Mesendoderm (in vitro differentiated cells): ENCODE results near the gene LSR.
A peak's percentile ranks its signal among the peaks of the same experiment; 100 is the strongest.

Experiments used
- DNase-seq: peaks from one replicate; pipeline ENCODE4 v3.0.0; 2013
- H2AK5ac ChIP-seq: 2 replicates; pipeline ENCODE4 v1.6.1; 2013; ENCODE audit warnings: low read length, inconsistent platforms
- H2BK120ac ChIP-seq: 2 replicates; pipeline ENCODE4 v1.6.1; 2013; ENCODE audit warnings: low read depth, mild to moderate bottlenecking, low read length, moderate library complexity, mixed read lengths
- H2BK15ac ChIP-seq: replicated peaks from 2 replicates; pipeline ENCODE4 v1.6.1; 2013; ENCODE audit warnings: low read depth, mild to moderate bottlenecking, moderate library complexity
- H2BK5ac ChIP-seq: 2 replicates; pipeline ENCODE4 v1.6.1; 2013; ENCODE audit warnings: low read length, inconsistent platforms
- H3K18ac ChIP-seq: 2 replicates; pipeline ENCODE4 v1.6.1; 2013; ENCODE audit warnings: mild to moderate bottlenecking, low read length, mixed read lengths
- H3K23ac ChIP-seq: one replicate; pipeline ENCODE4 v1.6.1; 2013; ENCODE audit warnings: low read length
- H3K27ac ChIP-seq: 2 replicates; pipeline ENCODE4 v1.5.1; 2013; ENCODE audit warnings: low read depth, mild to moderate bottlenecking, inconsistent platforms, low read length, moderate library complexity
- H3K27me3 ChIP-seq: 2 replicates; pipeline ENCODE4 v1.6.1; 2013; ENCODE audit warnings: low read length, control low read depth, mild to moderate bottlenecking, inconsistent platforms; ENCODE audit not compliant: insufficient read depth, poor library complexity
- H3K36me3 ChIP-seq: 2 replicates; pipeline ENCODE4 v1.6.1; 2013; ENCODE audit warnings: low read length, inconsistent platforms; ENCODE audit not compliant: control insufficient read depth, insufficient read depth
- H3K4ac ChIP-seq: one replicate; pipeline ENCODE4 v1.6.1; 2013; ENCODE audit warnings: low read depth, mild to moderate bottlenecking, low read length, moderate library complexity
- H3K4me1 ChIP-seq: 2 replicates; pipeline ENCODE4 v1.6.1; 2013; ENCODE audit warnings: low read depth, low read length, inconsistent platforms; ENCODE audit not compliant: control insufficient read depth
- H3K4me2 ChIP-seq: 2 replicates; pipeline ENCODE4 v1.6.1; 2013; ENCODE audit warnings: low read length
- H3K4me3 ChIP-seq: 2 replicates; pipeline ENCODE4 v1.5.1; 2013; ENCODE audit warnings: mild to moderate bottlenecking, low read length
- H3K56ac ChIP-seq: one replicate; pipeline ENCODE4 v1.6.1; 2013; ENCODE audit warnings: low read length
- H3K79me1 ChIP-seq: 2 replicates; pipeline ENCODE4 v1.6.1; 2013; ENCODE audit warnings: low read length, inconsistent platforms
- H3K79me2 ChIP-seq: 2 replicates; pipeline ENCODE4 v1.6.1; 2013; ENCODE audit warnings: mild to moderate bottlenecking, low read length; ENCODE audit not compliant: control insufficient read depth, insufficient read depth
- H3K9ac ChIP-seq: 2 replicates; pipeline ENCODE4 v1.6.1; 2013; ENCODE audit warnings: low read length, inconsistent platforms
- H4K5ac ChIP-seq: one replicate; pipeline ENCODE4 v1.6.1; 2013; ENCODE audit warnings: low read length
- H4K8ac ChIP-seq: one replicate; pipeline ENCODE4 v1.6.1; 2013; ENCODE audit warnings: low read depth, mild to moderate bottlenecking, control low read depth, low read length, moderate library complexity
- WGBS: extraction: QIAGEN DNeasy Blood & Tissue Kit; methylation state at CpG from one replicate; pipeline ENCODE4 v1.1.7; 2013; ENCODE audit warnings: low lambda C conversion rate, missing lambda C conversion rate; ENCODE audit not compliant: insufficient coverage; ENCODE audit errors: extremely low coverage; 5-methylcytosine and 5-hydroxymethylcytosine counted together

The LSR gene

DNA sequence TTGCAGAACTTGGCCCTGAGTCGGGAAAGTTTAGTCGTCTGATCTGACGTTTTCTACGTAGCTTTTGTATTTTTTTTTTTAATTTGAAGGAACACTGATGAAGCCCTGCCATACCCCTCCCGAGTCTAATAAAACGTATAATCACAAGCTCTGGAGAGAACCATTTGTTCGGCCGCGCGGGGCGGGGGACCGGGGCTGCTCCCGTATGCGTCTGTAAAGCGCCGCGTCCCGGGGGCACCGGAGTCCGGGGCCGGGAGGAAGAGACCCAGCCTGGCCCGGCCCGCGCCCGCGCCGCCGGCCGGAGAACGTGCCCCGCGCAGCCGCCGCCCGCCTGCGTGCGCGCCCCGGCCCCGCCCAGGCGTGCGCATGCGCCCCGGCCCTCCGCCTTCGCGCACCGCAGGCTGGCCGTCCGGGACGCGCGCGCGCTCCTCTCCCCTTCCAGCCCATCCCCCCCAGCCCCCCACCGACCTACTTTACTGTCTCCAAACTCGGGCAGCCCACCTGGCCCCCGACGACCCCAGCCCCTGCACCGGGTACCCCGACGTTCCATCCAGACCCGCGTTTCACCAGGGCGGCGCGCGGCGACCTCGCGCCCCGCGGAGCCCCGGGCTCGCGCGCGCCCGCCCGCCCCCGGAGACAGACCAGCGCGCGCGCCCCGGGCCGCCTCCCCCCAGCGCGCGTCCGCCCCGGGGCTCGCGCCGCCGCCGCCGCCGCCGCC lies 19.2 kb downstream of the LSR start:
- Histone ChIP-seq H2BK120ac (no peak overlapping the region), H4K5ac (no peak overlapping the region), H3K79me1 (peaks cover 11% of the 10 kb centered on the region), H2AK5ac (no peak overlapping the region), H3K18ac (peak overlapping the region; percentile 77), H3K27ac (peak overlapping the region; percentile 95), H4K8ac (no peak overlapping the region), H3K4me2 (peak overlapping the region; percentile 67), H2BK15ac (no peak overlapping the region), H3K23ac (no peak overlapping the region), H3K4me3 (peak overlapping the region; percentile 55), H3K27me3 (no peaks in the 10 kb centered on the region), H3K4me1 (peaks cover 2% of the 10 kb centered on the region), H2BK5ac (no peak overlapping the region), H3K36me3 (peaks cover 18% of the 10 kb centered on the region), H3K9ac (peak overlapping the region; percentile 89), H3K79me2 (peaks cover 3% of the 10 kb centered on the region), H3K56ac (peak overlapping the region; percentile 95), H3K4ac (peak overlapping the region; percentile 84)
- WGBS: no CpG with 5 or more reads among the region's 100 CpGs
- DNase-seq: peak; percentile 68

DNA sequence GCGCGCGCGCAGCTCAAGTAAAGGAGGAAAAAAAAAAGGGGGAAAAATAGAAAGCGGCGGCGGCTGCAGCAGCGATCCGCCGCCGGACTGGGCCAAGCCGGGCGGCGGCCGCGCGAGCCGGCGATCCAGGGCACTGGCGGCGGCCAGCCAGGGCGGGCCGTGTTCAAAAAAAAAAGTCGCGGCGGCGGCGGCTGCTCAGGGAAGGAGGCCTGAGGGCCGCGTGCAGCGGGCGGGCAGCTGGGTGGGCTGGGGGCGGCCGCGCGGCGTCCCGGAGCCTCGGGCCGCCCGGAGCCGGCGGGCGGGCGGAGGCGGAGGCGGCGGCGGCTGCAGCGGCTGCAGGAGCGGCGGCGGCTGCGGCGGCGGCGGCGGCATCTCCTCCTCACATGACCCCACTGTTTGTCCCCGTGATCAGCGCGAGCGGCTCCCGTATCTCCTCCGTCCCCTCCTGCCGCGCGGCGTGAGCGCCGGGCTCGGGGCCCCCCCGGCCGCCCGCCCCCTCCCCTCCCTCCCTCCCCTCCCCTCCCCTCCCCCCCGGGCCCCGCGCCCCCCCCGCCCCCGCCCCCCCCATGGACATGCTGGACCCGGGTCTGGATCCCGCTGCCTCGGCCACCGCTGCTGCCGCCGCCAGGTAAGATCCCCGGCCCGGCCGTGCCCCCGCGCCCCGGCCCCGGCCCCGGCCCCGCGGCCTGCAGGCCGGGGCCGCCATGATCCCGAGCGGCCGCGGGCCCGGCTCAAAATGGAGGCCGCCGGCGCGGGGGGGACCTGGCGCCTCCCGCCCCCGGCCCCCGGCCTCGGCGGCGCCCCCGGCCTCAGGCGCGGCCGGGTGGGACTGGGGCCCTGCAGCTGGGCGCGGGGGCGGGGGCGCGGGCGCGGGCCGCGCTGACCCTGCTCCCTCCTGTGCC lies 20.0 kb downstream of the LSR start, which contains the start of gene USF2:
Gene USF2 (plus strand): TSS at position 427 of the 902 bp plus-strand sequence. CDS start 140 bp downstream, at position 567.
- Histone ChIP-seq H4K5ac (no peak within 1 kb of the TSS), H3K9ac (peak within 1 kb of the TSS; percentile 89), H3K36me3 (peaks cover 20% of the 10 kb centered on the region), H3K4me3 (peak within 1 kb of the TSS; percentile 55), H2BK120ac (peak within 1 kb of the TSS; percentile 88), H3K56ac (peak within 1 kb of the TSS; percentile 95), H3K4ac (peak within 1 kb of the TSS; percentile 90), H2BK15ac (no peak within 1 kb of the TSS), H4K8ac (peak within 1 kb of the TSS; percentile 90), H3K23ac (no peak within 1 kb of the TSS), H3K4me1 (peaks cover 2% of the 10 kb centered on the region), H2AK5ac (no peak within 1 kb of the TSS), H3K79me1 (peaks cover 11% of the 10 kb centered on the region), H3K27ac (peak within 1 kb of the TSS; percentile 95), H3K79me2 (peaks cover 3% of the 10 kb centered on the region), H3K4me2 (peak within 1 kb of the TSS; percentile 80), H2BK5ac (no peak within 1 kb of the TSS), H3K27me3 (no peaks in the 10 kb centered on the region), H3K18ac (peak within 1 kb of the TSS; percentile 97)
- no CpG with 5 or more reads among the region's 126 CpGs for WGBS
- DNase-seq: peak; percentile 81

DNA sequence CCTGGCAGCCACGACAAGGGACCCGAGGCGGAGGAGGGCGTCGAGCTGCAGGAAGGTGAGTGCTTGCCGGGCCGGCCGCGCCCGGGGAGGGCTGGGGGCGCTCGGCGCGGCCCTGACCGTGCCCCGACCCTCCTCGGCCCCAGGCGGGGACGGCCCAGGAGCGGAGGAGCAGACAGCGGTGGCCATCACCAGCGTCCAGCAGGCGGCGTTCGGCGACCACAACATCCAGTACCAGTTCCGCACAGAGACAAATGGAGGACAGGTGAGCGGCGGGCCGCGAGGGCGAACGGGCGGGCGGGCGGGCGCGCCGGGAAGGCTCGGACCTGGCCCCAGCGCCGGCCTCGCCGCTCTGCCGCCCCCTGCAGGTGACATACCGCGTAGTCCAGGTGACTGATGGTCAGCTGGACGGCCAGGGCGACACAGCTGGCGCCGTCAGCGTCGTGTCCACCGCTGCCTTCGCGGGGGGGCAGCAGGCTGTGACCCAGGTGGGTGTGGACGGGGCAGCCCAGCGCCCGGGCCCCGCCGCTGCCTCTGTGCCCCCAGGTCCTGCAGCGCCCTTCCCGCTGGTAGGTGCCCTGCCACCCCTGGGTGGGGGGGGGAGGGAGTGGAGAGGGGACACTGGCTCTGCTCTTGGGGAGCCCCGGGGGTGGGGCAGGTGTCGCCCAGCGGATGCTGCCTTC lies 20.8 kb downstream of the LSR start:
- Histone ChIP-seq H3K4me2 (peak overlapping the region; percentile 80), H3K4ac (peak overlapping the region; percentile 89), H4K5ac (no peak overlapping the region), H3K9ac (peak overlapping the region; percentile 84), H3K4me1 (peaks cover 2% of the 10 kb centered on the region), H3K36me3 (peaks cover 15% of the 10 kb centered on the region), H3K18ac (peak overlapping the region; percentile 88), H3K4me3 (peak overlapping the region; percentile 54), H3K23ac (peak overlapping the region; percentile 89), H3K56ac (peak overlapping the region; percentile 92), H2BK15ac (no peak overlapping the region), H4K8ac (no peak overlapping the region), H3K27me3 (no peaks in the 10 kb centered on the region), H2BK120ac (peak overlapping the region; percentile 88), H2AK5ac (no peak overlapping the region), H2BK5ac (no peak overlapping the region), H3K79me2 (peaks cover 3% of the 10 kb centered on the region), H3K27ac (peak overlapping the region; percentile 91), H3K79me1 (peaks cover 11% of the 10 kb centered on the region)
- WGBS: no CpG with 5 or more reads among the region's 66 CpGs
- DNase-seq: peak; percentile 93

DNA sequence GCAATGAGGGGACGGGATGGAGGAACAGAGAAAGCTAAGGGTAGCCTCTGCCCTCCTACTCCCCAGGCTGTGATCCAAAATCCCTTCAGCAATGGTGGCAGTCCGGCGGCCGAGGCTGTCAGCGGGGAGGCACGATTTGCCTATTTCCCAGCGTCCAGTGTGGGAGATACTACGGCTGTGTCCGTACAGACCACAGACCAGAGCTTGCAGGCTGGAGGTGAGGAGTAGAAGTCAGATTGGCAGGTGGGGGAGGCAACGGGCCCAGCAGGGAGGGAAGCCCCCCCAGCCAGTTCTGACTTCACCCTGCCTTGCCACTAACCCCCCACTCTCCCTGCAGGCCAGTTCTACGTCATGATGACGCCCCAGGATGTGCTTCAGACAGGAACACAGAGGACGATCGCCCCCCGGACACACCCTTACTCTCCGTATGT lies 21.6 kb downstream of the LSR start:
- H3K56ac ChIP-seq: peak overlapping the region; percentile 80
- no peak overlapping the region for H2BK5ac ChIP-seq
- no peak for DNase-seq
- H3K27me3 ChIP-seq: no peaks in the 10 kb centered on the region
- peak overlapping the region; percentile 80 for H3K4me2 ChIP-seq
- no peak overlapping the region for H3K23ac ChIP-seq
- peaks cover 11% of the 10 kb centered on the region for H3K79me1 ChIP-seq
- H2BK15ac ChIP-seq: no peak overlapping the region
- H3K79me2 ChIP-seq: peaks cover 3% of the 10 kb centered on the region
- H3K4ac ChIP-seq: no peak overlapping the region
- H4K8ac ChIP-seq: no peak overlapping the region
- no CpG with 5 or more reads among the region's 16 CpGs for WGBS
- H3K27ac ChIP-seq: no peak overlapping the region
- peaks cover 2% of the 10 kb centered on the region for H3K4me1 ChIP-seq
- peak overlapping the region; percentile 61 for H3K9ac ChIP-seq
- no peak overlapping the region for H3K4me3 ChIP-seq
- no peak overlapping the region for H2BK120ac ChIP-seq
- H2AK5ac ChIP-seq: no peak overlapping the region
- H3K36me3 ChIP-seq: peaks cover 11% of the 10 kb centered on the region
- no peak overlapping the region for H3K18ac ChIP-seq
- no peak overlapping the region for H4K5ac ChIP-seq

- Histone ChIP-seq H3K27me3 (no peaks in the 10 kb centered on the region), H3K4me2 (no peak overlapping the region), H4K5ac (no peak overlapping the region), H3K4me3 (no peak overlapping the region), H2BK15ac (no peak overlapping the region), H4K8ac (no peak overlapping the region), H3K79me1 (peaks cover 9% of the 10 kb centered on the region), H3K56ac (no peak overlapping the region), H2BK120ac (no peak overlapping the region), H2BK5ac (no peak overlapping the region), H3K36me3 (peaks cover 9% of the 10 kb centered on the region), H3K4me1 (peaks cover 2% of the 10 kb centered on the region), H3K23ac (no peak overlapping the region), H3K9ac (no peak overlapping the region), H3K79me2 (peaks cover 3% of the 10 kb centered on the region), H2AK5ac (no peak overlapping the region), H3K27ac (no peak overlapping the region), H3K18ac (no peak overlapping the region), H3K4ac (no peak overlapping the region)
- no CpG with 5 or more reads among the region's 7 CpGs for WGBS
- no peak for DNase-seq
These were observed 22.7 kb downstream of the LSR start for GRCh38 chr19:35271546-35271945.
